IPS-NIHi7 (cell line): ENCODE results near the gene OGFRL1.
"Not testable (repeated sequence)": the region's sequence is repeated elsewhere in the genome, so short reads cannot be mapped to it uniquely, and the experiment has no call there.

ENCODE experiments used
- DNase-seq: peaks from one replicate; pipeline ENCODE4 v3.0.0; 2012; ENCODE audit warnings: mixed read lengths; ENCODE audit errors: extremely low spot score

The OGFRL1 gene

GRCh38 chr6:71288228-71289038, at the start of gene OGFRL1:
TSS of gene OGFRL1 (plus strand) at chr6:71288811. CDS start at chr6:71288937, 126 bp downstream.
- peak; percentile 89 for DNase-seq

GRCh38 chr6:71239694-71240093, 48.9 kb upstream of the OGFRL1 start:
- no peak for DNase-seq

- no peak for DNase-seq
These were observed 43.2 kb upstream of the OGFRL1 start for GRCh38 chr6:71245265-71246049.

- DNase-seq = no peak
These were observed 42.0 kb upstream of the OGFRL1 start for GRCh38 chr6:71246596-71246995.

- peak; percentile 26 for DNase-seq
These were observed 40.3 kb upstream of the OGFRL1 start for GRCh38 chr6:71248306-71248765.

GRCh38 chr6:71248878-71249544, 39.6 kb upstream of the OGFRL1 start:
- DNase-seq = no peak

GRCh38 chr6:71250099-71250602, 38.5 kb upstream of the OGFRL1 start:
- no peak for DNase-seq

- no peak for DNase-seq
These were observed 36.2 kb upstream of the OGFRL1 start for GRCh38 chr6:71252410-71252809.

GRCh38 chr6:71252960-71253359, 35.7 kb upstream of the OGFRL1 start:
- DNase-seq = no peak

GRCh38 chr6:71254323-71254722, 34.3 kb upstream of the OGFRL1 start:
- DNase-seq = no peak

- no peak for DNase-seq
These were observed 30.3 kb upstream of the OGFRL1 start for GRCh38 chr6:71258078-71258866.

- no peak for DNase-seq
These were observed 28.6 kb upstream of the OGFRL1 start for GRCh38 chr6:71259888-71260604.

- DNase-seq = no peak
These were observed 25.7 kb upstream of the OGFRL1 start for GRCh38 chr6:71262914-71263313.

GRCh38 chr6:71266392-71266791, 22.2 kb upstream of the OGFRL1 start:
- not testable (repeated sequence) for DNase-seq

- no peak for DNase-seq
These were observed 19.7 kb upstream of the OGFRL1 start for GRCh38 chr6:71268735-71269437.

- DNase-seq = no peak
These were observed 10.5 kb upstream of the OGFRL1 start for GRCh38 chr6:71277926-71278600.

GRCh38 chr6:71279321-71279720, 9.3 kb upstream of the OGFRL1 start:
- no peak for DNase-seq

- DNase-seq = no peak
These were observed 8.9 kb upstream of the OGFRL1 start for GRCh38 chr6:71279740-71280139.

- no peak for DNase-seq
These were observed 7.9 kb upstream of the OGFRL1 start for GRCh38 chr6:71280701-71281100.
